Measurements from ENCODE around the gene G2E3.

G2E3 gene

DNA sequence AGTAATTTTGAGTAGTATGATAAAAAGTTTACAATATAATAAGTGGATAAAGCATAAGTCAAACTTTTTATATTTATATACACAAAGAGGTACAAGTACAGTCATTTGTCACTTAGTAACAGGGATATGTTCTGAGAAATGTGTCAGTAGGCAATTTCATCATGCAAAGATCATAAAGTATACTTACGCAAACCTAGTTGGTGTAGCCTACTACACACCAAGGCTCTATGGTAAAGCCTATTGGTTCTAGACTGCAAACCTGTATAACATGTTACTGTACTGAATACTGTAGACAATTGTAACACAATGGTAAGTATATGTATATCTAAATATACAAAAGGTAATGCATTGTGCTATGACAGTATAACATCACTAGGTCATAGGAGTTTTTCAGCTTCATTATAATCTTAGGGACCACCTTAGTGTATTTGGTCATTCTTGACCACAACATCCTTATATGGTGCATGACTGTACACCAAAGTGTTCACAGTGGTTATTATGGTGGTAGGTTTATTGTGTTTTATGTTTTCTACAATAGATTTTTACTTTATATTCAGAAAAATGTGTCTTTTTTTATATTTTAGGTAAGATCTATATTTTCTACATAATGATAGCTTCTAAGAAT is 48.3 kb downstream of the G2E3 start:
- WGBS: 100% methylated on average over 1 of the region's 1 CpG
- Histone ChIP-seq H3K27me3 (ENCODE audit: insufficient read depth, low read length) (no peaks in the 10 kb centered on the region), H3K4me3 (ENCODE audit: low read length) (no peak overlapping the region), H3K9ac (ENCODE audit: low read depth, low read length) (no peak overlapping the region), H3K4me1 (ENCODE audit: insufficient read depth, low read length) (no peaks in the 10 kb centered on the region), H3K36me3 (ENCODE audit: insufficient read depth, low read length) (peaks cover 98% of the 10 kb centered on the region), H3K27ac (ENCODE audit: low read depth, low read length) (no peak overlapping the region), H3K9me3 (ENCODE audit: insufficient read depth, low read depth, low read length) (no peaks in the 10 kb centered on the region)

DNA sequence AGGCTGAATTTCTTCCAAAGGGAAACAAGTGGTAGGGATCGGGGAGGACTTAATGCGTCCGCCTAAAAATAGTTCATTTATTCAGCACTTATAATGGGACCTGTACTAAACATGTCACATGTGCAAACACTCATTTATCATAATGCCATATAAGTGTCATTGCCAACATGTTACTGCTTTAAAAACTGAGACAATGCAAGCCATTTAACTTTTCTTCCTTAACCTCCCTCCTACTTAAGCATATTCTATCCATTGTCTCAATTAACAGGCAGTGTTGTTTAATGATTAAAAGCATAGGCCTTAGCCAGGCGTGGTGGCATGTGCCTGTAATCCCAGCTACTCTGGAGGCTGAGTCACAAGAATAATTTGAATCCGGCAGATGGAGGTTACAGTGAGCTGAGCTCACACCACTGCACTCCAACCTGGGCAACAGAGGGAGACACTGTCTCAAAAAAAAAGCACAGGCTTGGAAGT is 49.6 kb downstream of the G2E3 start:
- WGBS: 94% methylated on average over 5 of the region's 5 CpGs
- Histone ChIP-seq H3K27ac (ENCODE audit: low read depth, low read length) (no peak overlapping the region), H3K4me3 (ENCODE audit: low read length) (no peak overlapping the region), H3K27me3 (ENCODE audit: insufficient read depth, low read length) (no peaks in the 10 kb centered on the region), H3K9ac (ENCODE audit: low read depth, low read length) (no peak overlapping the region), H3K4me1 (ENCODE audit: insufficient read depth, low read length) (no peaks in the 10 kb centered on the region), H3K36me3 (ENCODE audit: insufficient read depth, low read length) (peaks cover 96% of the 10 kb centered on the region), H3K9me3 (ENCODE audit: insufficient read depth, low read depth, low read length) (no peaks in the 10 kb centered on the region)

DNA sequence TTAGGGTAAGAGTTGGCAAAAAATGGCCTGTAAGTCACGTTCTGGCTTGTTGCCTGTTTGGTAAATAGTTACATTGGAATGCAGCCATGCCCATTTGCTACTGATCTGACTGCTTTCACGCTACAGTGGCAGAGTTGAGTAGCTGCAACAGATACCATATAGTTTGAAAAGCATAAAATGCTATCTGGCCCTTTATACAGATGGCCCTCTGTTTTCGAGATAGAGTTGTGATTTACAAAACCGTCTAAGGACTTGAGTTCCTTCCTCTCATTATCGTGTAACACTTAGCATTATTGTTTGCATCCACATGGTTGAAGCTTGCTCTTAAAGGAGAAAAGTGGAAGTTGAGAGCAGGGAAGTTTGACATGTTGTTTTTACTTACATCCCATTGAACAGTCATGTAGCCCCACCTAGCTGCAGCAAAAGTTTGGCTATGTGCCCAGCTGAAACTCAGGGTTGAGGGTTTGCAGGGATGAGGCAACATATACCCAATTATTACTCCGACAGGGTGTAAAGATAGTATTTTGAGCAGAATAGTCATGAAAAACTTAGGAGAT is 51.9 kb downstream of the G2E3 start:
- 96% methylated on average over 6 of the region's 6 CpGs for WGBS
- peaks cover 96% of the 10 kb centered on the region for H3K36me3 ChIP-seq (ENCODE audit: insufficient read depth, low read length)
- H3K4me3 ChIP-seq (ENCODE audit: low read length): no peak overlapping the region
- no peaks in the 10 kb centered on the region for H3K27me3 ChIP-seq (ENCODE audit: insufficient read depth, low read length)
- H3K9ac ChIP-seq (ENCODE audit: low read depth, low read length): no peak overlapping the region
- no peaks in the 10 kb centered on the region for H3K9me3 ChIP-seq (ENCODE audit: insufficient read depth, low read depth, low read length)
- no peaks in the 10 kb centered on the region for H3K4me1 ChIP-seq (ENCODE audit: insufficient read depth, low read length)
- H3K27ac ChIP-seq (ENCODE audit: low read depth, low read length): no peak overlapping the region

DNA sequence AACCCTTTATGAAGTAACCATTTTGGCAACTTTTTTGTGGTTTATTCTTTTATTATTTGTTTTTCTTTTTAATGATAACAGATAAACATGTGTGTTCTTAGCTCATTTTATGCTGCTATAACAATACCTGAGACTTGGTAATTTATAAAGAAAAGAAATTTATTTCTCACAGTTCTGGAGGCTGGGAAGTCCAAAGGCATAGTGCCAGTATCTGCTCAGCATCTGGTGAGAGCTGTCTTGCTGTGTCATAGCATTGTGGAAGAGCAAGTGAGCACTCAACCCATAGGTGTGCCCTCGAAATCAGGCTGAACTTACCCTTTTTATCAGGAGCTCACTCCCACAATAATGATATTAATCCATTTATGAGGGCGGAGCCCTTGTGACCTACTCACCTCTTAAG is 55.2 kb downstream of the G2E3 start:
- Histone ChIP-seq H3K4me1 (ENCODE audit: insufficient read depth, low read length) (no peaks in the 10 kb centered on the region), H3K27ac (ENCODE audit: low read depth, low read length) (no peak overlapping the region), H3K36me3 (ENCODE audit: insufficient read depth, low read length) (peaks cover 89% of the 10 kb centered on the region), H3K9me3 (ENCODE audit: insufficient read depth, low read depth, low read length) (no peaks in the 10 kb centered on the region), H3K27me3 (ENCODE audit: insufficient read depth, low read length) (no peaks in the 10 kb centered on the region), H3K4me3 (ENCODE audit: low read length) (no peak overlapping the region), H3K9ac (ENCODE audit: low read depth, low read length) (no peak overlapping the region)
- 89% methylated on average over 2 of the region's 2 CpGs for WGBS

DNA sequence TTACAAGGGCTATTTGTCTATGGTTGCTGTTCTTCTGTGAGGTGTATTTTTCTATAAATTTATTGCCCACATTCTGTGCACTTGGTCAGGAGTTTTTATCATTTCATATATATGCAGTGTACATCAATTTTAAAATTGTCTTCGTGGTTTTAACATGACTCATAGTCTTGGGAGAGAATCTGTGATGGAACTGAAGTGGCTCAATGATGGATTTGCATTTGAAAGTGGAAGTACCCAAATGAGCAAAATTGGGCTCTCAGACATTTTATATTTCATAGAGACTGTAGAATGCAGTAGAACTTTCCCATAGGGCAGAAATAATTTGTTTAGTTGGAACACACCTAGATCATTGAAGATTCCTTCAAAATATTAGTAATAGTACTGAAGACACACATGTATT is 61.2 kb downstream of the G2E3 start:
- no peak overlapping the region for H3K27ac ChIP-seq (ENCODE audit: low read depth, low read length)
- WGBS: 100% methylated on average over 1 of the region's 1 CpG
- no peaks in the 10 kb centered on the region for H3K9me3 ChIP-seq (ENCODE audit: insufficient read depth, low read depth, low read length)
- H3K4me1 ChIP-seq (ENCODE audit: insufficient read depth, low read length): peaks cover 11% of the 10 kb centered on the region
- no peaks in the 10 kb centered on the region for H3K27me3 ChIP-seq (ENCODE audit: insufficient read depth, low read length)
- H3K36me3 ChIP-seq (ENCODE audit: insufficient read depth, low read length): peaks cover 38% of the 10 kb centered on the region
- H3K9ac ChIP-seq (ENCODE audit: low read depth, low read length): no peak overlapping the region
- no peak overlapping the region for H3K4me3 ChIP-seq (ENCODE audit: low read length)

DNA sequence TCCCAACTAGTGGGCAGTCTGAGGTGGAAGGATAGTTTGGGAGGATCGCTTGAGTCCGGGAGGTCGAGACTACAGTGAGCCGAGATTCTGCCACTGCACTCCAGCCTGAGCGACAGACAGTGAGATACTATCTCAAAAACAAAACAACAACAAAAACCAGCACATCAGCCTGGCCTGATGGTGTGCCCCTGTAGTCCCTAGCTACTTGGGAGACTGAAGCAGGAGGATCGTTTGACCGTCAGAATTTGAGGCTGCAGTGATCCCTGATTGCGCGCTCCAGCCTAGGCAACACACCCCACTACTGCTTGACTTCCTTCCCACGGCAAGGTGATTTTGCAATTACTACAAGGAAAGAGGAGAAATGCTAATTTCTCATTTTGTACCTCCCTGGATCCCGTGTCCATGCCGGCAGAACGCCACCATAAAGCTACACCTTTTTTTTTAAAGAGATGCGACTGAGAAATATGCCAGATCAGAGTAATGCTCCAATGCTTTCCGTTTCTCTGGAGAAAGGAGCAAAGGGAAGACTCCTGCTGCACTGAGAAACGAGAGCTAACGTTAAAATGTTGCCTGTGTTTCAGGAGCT is 62.5 kb downstream of the G2E3 start:
- Histone ChIP-seq H3K27ac (ENCODE audit: low read depth, low read length) (peak overlapping the region; percentile 96), H3K9me3 (ENCODE audit: insufficient read depth, low read depth, low read length) (no peaks in the 10 kb centered on the region), H3K4me1 (ENCODE audit: insufficient read depth, low read length) (peaks cover 14% of the 10 kb centered on the region), H3K9ac (ENCODE audit: low read depth, low read length) (peak overlapping the region; percentile 94), H3K27me3 (ENCODE audit: insufficient read depth, low read length) (no peaks in the 10 kb centered on the region), H3K4me3 (ENCODE audit: low read length) (peak overlapping the region; percentile 75), H3K36me3 (ENCODE audit: insufficient read depth, low read length) (peaks cover 26% of the 10 kb centered on the region)
- WGBS: 59% methylated on average over 17 of the region's 17 CpGs

DNA sequence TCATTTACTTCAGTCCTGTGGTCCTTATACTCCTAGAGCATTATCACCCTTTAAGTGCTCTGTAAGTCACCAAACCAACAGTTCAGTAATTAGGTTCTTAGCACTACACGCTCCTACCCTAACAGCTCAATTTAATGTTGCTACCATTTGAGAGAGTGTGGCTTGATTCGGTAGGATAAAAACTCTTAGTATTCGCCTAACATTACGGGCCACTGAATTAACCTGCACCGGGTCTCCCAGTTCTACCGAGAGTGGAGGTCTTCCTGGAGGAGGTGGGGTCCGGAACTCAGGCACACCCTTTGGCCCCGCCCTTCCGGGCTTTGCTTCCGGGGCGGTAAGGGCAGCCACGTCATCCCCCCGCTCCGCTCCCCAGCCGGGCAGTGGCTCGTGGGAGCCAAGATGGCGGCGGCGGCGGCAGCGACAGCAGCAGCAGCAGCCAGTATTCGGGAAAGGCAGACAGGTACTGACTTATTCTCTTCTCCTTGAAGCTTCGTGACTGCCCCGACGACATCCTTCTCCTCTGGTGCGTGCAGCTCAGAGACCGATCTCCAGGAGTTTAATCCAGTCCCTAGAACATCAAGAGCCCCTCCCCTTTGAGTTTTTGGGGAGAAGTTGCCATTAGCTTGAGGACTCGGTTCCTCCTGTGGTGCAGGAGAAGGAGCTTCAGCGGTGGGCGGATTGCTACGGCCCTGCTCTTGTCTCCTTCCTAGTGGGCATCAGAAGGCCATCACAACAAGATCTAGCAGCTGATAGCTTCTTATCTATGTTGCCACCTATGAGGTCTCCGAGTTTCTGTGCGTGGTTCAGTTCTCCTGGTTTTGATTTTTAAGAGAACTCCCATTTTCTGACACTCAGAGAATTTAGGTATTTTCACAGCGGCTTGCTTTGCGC is 63.2 kb downstream of the G2E3 start, which contains the start of gene SCFD1:
Gene SCFD1 (plus strand): TSS at position 380 of the 891 bp plus-strand sequence. CDS start 20 bp downstream, at position 400.
- Histone ChIP-seq H3K9ac (ENCODE audit: low read depth, low read length) (peak within 1 kb of the TSS; percentile 94), H3K9me3 (ENCODE audit: insufficient read depth, low read depth, low read length) (no peaks in the 10 kb centered on the region), H3K36me3 (ENCODE audit: insufficient read depth, low read length) (peaks cover 21% of the 10 kb centered on the region), H3K27ac (ENCODE audit: low read depth, low read length) (peak within 1 kb of the TSS; percentile 96), H3K4me1 (ENCODE audit: insufficient read depth, low read length) (peaks cover 14% of the 10 kb centered on the region), H3K27me3 (ENCODE audit: insufficient read depth, low read length) (no peaks in the 10 kb centered on the region), H3K4me3 (ENCODE audit: low read length) (peak within 1 kb of the TSS; percentile 75)
- WGBS: under 1% methylated on average over 34 of the region's 35 CpGs

DNA sequence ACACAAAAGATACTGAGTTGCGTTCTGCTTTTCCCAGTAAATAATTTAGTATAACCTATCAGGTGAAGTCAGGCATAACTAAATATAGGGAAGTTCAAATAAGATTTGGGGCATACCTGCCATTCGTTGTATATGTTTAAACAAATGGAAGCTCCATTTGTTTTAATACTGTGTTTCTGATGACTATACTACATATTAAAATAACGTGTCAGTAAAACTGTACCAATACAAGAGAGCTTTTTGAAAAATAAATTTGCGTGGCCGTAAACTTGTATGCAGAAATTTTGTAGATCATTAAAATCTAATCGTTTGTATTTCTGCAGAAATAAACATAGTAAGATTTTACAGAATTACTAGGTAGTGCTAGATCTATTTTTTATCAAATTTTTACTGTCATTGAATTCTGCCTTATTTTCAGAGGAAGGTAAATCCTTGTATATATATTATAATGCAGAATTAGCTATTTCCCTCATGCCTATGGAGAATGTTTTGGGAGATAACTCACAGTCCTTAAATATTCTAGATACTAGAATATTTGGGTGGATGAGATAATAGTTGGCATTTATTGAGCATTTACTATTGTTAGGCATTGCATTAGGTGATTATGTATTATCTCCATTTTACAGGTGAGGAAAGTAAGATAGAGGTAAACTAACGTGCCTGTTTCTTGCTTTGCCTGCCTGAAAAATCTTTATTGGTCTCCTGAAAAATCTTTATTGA is 64.6 kb downstream of the G2E3 start:
- 92% methylated on average over 4 of the region's 7 CpGs for WGBS
- Histone ChIP-seq H3K36me3 (ENCODE audit: insufficient read depth, low read length) (peaks cover 17% of the 10 kb centered on the region), H3K4me1 (ENCODE audit: insufficient read depth, low read length) (peaks cover 14% of the 10 kb centered on the region), H3K27me3 (ENCODE audit: insufficient read depth, low read length) (no peaks in the 10 kb centered on the region), H3K9me3 (ENCODE audit: insufficient read depth, low read depth, low read length) (no peaks in the 10 kb centered on the region), H3K27ac (ENCODE audit: low read depth, low read length) (no peak overlapping the region), H3K4me3 (ENCODE audit: low read length) (peak overlapping the region; percentile 75), H3K9ac (ENCODE audit: low read depth, low read length) (no peak overlapping the region; the same call in 1 of the 2 replicates)

DNA sequence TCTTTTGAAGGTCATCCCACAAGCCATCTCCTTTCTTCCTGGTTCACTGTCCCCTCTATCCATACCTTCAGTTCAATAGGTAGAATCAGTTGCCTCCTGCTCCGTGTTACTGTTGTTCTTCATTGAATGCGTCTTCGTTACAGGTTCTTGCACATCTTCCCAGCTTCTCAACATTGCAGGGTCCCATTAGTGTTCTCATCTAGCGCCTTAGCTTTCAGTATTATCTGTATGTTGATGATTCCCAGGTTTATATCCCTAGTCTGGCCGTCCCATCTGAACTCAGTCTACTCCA is 65.1 kb downstream of the G2E3 start:
- no peaks in the 10 kb centered on the region for H3K9me3 ChIP-seq (ENCODE audit: insufficient read depth, low read depth, low read length)
- peaks cover 17% of the 10 kb centered on the region for H3K36me3 ChIP-seq (ENCODE audit: insufficient read depth, low read length)
- peak overlapping the region; percentile 75 for H3K4me3 ChIP-seq (ENCODE audit: low read length)
- WGBS: 90% methylated on average over 5 of the region's 5 CpGs
- peaks cover 14% of the 10 kb centered on the region for H3K4me1 ChIP-seq (ENCODE audit: insufficient read depth, low read length)
- H3K9ac ChIP-seq (ENCODE audit: low read depth, low read length): no peak overlapping the region
- H3K27ac ChIP-seq (ENCODE audit: low read depth, low read length): no peak overlapping the region
- no peaks in the 10 kb centered on the region for H3K27me3 ChIP-seq (ENCODE audit: insufficient read depth, low read length)

DNA sequence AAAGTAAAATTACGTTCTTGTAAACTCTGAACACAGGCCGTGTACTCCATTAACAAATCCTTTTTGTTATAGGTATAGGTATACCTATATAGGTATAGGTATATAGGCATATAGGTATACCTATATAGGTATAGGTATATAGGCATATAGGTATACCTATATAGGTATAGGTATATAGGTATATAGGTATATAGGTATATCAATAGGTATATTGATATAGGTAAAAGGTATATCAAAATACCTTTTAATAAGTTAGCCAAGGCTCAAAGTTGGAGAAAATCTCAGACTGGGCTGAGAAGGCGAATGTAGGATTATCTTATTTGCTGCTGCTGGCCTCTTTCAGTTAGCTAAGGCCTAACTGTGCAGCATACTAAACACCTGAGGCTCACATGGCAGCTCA is 66.6 kb downstream of the G2E3 start:
- H3K4me3 ChIP-seq (ENCODE audit: low read length): no peak overlapping the region
- WGBS: 100% methylated on average over 2 of the region's 3 CpGs
- no peak overlapping the region for H3K9ac ChIP-seq (ENCODE audit: low read depth, low read length)
- peaks cover 17% of the 10 kb centered on the region for H3K4me1 ChIP-seq (ENCODE audit: insufficient read depth, low read length)
- peaks cover 22% of the 10 kb centered on the region for H3K36me3 ChIP-seq (ENCODE audit: insufficient read depth, low read length)
- H3K27ac ChIP-seq (ENCODE audit: low read depth, low read length): no peak overlapping the region
- H3K9me3 ChIP-seq (ENCODE audit: insufficient read depth, low read depth, low read length): no peaks in the 10 kb centered on the region
- no peaks in the 10 kb centered on the region for H3K27me3 ChIP-seq (ENCODE audit: insufficient read depth, low read length)

Measured in HUES64 (cell line).